ENCODE results near the gene TTC12. TPM values are rescaled to one million over a fixed set of nuclear protein-coding genes. Genes with fewer than 3 reads are reported as not detected.
A peak's percentile ranks its signal among the peaks of the same experiment; 100 is the strongest.
"Not testable (repeated sequence)": the region's sequence is repeated elsewhere in the genome, so short reads cannot be mapped to it uniquely, and the experiment has no call there.

The TTC12 gene
- total RNA-seq, 1 donor from 2014 or later: 1.6 TPM

DNA sequence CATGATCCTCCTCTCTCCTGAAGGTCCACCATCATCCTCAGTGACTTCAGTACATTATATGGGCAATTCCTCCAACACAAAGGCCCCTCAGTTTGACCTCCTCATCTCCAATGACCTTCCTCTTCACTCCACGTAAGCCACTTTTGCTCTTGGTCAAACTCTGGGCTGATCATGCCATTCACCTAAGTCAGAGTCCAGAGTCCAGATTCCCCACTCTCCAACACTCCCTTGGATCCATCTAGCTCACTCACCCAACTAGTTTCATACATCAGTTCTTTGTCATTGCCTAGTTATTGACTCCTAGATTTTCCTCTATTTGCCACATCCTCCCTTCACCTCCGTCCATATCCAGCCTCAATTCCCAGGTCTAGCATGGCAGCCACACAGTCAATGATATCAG, 30.5 kb upstream of the TTC12 start:
- FAIRE-seq (no peak), DNase-seq (ENCODE audit: low spot score in 2 of 2) (no peak)

DNA sequence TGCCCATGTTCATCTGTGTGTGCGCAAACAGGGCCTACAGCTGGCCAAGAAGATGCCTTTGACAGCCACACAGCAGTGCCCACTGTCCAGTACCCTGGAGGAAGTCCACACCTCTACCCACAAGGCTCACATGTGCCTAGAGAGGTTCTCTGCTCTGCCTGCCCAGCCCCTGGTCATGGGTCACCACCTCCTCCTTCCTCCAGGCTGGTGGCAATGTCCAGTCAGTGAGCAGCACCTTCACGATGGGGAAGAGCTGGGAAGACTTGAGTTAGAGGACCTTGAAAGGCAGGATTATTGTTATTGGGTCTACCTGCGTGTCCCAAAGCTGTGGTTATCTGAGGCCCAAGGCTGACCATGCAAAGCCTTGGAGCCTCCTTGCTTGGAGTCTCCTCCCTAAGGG, 28.4 kb upstream of the TTC12 start:
- FAIRE-seq (no peak), DNase-seq (ENCODE audit: low spot score in 2 of 2) (no peak)

DNA sequence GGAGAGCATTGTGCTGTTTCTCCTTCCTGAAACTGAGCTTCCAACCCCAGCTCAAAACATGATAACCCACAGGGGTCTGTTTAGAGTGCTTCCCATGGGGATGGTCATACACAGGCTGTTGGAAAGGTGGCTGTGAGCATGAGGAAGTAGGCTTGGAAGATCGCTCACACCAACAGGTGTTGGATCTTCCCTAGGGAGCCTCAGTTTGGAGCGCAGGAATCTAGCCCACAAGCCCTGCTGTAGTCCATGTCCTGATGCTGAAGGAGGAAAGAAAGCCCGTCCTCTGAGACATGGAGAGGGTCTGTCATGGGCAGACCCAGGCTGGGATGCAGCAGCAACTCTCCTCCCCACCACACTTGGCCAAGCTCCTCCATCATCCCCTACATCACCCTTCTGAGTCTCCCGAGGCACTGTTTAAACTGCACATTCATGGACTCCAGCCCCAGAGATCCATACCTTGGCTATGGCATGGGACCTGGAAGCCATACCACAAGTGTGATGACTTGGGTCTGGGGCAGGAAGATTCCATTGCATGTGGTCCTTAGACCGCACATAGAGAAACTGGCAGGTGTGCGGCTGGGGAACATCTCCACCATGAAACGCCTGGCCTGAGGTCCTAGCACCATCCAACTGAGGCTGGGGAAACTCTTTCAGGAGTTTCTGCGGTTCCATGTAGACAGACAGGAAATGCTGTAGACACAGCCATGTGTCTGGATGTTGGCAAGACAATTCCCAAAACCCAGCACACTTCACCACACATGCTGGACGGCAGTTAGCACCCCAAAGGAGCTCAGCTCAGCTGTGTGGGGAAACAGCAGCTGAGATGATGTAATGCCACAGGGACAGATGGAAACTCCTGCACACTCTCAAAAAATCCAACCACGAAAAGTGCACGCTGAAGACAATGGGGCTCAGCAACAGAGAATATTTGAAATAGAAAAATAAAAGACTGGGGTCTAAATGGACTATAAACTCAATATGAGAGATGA, 27.6 kb upstream of the TTC12 start:
- no peak for DNase-seq (ENCODE audit: low spot score in 2 of 2)
- FAIRE-seq: no peak

DNA sequence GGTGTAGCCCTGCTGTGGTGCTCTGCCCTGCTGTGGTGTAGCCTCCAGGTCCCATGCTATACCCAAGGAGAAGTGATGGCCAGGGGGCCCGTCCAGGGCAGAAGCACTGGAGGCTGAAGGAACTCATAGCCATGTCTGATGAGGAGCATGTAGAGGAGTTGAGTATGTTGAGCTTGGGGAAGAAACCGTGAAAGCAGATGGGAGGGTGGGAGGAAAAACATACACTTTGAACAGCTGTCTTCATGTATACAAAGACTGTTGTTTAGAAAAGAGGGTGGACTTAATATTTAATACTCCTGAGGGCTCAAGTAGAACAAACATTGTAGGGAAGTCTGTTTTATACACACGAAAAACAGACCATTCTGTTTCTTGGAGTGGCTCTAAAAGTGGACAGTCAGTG, 26.6 kb upstream of the TTC12 start:
- DNase-seq (ENCODE audit: low spot score in 2 of 2): no peak
- FAIRE-seq: no peak

DNA sequence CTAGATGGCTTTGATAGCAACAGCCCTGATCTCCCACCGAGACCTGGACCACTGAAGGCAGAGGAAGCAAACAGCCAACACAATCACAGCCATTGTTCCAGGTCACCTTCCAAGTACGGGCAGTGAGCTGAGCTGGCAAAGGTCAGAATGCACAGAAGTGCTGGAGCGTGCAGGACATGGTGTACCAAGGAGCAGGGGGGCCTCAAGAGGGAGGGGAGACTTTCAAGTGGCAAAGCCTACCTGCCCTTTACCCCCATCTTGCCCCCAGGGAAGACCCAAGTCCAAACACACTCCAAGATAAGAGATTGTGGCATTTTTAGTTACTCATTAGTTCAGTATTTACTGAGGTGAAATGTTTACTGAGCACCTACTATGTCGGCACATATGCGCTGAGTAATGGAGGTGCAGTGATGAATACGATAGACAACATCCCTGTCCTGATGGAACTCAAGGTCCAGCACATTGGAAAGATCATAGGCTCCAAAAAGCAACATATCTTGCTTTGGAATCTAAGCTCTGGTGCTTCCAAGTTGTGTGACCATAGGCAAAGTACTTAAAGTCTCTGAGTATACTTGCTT, 26.0 kb upstream of the TTC12 start:
- DNase-seq (ENCODE audit: low spot score in 2 of 2): no peak
- FAIRE-seq: no peak

DNA sequence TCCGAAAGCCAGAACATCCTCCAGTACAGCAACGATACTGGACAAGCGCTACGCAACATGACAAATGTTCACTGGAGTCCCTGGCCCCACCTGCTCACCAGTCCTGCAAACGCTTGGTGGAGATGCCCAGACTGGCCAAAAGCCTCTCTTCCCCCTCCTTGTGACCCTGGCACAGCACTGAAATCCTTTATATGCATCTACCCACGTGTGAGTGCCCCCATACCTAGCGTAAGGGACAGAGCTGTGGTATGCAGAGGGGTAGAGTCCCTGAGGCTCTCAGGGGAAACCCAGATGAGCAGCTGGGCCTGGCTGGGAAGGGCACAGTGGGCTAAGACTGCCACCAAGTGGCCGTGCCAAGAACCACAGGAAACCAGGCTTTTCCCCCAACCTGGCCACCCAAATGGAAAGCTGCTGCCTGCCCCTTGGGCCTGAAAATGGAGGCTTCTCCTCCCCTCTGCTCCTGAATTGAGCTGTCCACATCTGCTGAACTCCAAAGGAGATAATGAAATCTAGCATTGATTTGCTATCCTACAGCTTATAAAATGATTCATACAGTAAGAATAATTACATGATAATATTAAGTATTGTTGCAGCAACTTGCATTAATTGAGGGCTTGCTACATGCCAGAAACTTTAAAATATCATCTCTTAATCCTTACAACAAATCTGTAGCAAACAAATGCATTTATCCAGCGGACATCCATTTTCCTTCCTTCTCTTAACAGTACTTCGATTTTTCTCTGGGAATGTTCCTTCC, 24.8 kb upstream of the TTC12 start:
- FAIRE-seq: no peak
- DNase-seq (ENCODE audit: low spot score in 2 of 2): peak in 1 of 2 donors; percentile 69

DNA sequence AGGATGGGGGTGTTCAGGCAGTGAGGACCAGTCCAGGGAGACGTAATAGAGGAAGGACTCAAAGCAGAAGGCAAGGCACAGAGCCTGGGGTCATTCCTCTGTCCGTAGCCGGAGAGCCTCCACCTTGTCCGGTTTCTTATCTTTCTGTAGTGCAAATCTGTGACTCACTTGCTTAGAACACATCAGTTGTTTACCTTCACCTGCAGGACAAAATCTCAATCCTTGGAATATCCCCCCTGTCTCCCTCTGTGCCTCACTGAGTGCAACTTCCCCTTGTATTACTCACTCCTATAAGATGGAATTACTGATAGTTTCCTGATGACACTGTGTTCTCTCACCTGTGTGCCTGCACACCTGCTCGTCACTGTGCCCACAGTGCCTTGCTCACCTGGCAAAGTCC, 20.4 kb upstream of the TTC12 start:
- DNase-seq (ENCODE audit: low spot score in 2 of 2) (no peak), FAIRE-seq (no peak)

DNA sequence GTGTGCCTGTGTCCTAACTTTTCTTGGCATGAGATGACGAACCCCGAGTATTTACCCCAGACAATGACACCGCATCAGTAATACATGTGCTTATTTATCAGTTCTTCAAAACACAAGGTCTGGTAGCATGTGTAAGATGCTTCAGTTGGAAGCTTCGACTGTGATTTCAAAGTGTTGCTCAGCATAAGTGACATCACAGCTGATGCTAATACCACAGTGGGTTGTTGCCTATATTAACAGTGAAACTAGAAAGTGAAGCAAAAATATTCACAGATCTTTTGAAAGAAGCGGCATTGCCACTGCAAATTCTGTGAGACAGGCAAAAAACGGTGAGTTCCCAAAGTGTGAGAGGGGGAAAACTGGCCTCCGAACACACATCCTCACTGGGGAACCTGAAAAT, 18.4 kb upstream of the TTC12 start:
- DNase-seq (ENCODE audit: low spot score in 2 of 2) (no peak), FAIRE-seq (no peak)

DNA sequence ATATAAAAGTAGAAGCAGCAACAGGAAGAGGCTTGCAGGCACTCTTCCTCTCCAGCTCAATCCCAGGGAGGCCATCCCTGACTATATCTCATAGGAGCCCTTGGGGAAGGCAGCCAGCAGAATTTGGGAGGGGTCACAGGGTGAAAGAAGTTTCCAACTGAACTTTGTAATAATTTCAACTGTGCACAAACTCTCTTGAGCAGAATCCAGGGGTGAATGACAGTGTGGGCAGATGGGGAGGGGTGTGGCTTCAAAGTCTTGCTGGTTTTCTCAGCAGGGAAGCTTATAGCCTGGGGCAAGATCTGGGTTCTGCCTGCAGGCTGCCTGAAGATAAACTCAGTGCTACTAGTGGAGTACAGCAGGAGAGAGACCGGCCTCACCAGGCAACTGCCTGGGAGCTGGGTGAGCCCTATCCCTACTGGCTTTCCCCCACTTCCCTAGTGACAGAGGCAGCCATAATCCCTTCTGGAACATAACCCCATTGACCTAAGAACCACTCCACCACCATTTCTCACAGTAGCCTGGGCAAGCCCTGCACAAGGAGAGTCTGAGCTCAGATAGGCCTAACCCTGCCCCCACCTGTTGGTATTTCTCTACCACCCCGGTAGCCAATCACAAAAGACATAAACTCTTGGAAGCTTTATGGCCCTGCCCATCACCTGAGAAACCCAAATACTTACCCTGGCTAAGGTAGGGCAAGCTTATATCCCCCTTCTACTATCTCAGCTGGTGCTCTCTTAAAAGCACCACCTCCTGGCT, 17.8 kb upstream of the TTC12 start:
- DNase-seq (ENCODE audit: low spot score in 2 of 2) (no peak), FAIRE-seq (no peak)

DNA sequence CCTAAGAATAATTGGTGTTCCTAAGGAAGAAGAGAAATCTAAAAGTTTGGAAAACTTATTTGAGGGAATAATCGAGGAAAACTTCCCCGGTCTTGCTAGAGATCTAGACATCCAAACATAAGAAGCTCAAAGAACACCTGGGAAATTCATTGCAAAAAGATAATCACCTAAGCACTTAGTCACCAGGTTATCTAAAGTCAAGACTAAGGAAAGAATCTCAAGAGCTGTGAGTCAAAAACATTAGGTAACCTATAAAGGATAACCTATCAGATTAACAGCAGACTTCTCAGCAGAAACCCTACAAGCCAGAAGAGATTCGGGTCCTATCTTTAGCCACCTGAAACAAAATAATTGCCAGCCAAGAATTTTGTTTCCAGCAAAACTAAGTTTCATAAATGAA, 15.9 kb upstream of the TTC12 start:
- not testable (repeated sequence) for DNase-seq (ENCODE audit: low spot score in 2 of 2); FAIRE-seq

DNA sequence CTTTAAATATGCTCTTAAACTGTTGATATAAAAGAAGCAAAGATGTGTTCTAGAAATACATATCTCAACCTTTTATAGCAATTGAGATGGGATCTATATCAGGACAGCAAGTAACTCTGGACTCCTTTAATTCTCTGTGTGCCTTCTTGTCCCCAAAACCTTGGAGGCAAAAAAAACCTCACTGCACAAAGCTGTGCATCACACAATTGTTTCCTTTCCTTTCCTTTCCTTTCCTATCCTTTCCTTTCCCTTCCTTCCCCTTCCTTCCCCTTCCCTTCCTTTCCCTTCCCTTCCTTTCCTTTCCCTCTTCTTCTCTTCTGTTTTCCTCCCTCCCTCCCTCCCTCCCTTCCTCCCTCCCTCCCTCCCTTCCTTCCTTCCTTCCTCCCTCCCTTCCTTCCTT, 9.5 kb upstream of the TTC12 start:
- FAIRE-seq (no peak), DNase-seq (ENCODE audit: low spot score in 2 of 2) (no peak)

DNA sequence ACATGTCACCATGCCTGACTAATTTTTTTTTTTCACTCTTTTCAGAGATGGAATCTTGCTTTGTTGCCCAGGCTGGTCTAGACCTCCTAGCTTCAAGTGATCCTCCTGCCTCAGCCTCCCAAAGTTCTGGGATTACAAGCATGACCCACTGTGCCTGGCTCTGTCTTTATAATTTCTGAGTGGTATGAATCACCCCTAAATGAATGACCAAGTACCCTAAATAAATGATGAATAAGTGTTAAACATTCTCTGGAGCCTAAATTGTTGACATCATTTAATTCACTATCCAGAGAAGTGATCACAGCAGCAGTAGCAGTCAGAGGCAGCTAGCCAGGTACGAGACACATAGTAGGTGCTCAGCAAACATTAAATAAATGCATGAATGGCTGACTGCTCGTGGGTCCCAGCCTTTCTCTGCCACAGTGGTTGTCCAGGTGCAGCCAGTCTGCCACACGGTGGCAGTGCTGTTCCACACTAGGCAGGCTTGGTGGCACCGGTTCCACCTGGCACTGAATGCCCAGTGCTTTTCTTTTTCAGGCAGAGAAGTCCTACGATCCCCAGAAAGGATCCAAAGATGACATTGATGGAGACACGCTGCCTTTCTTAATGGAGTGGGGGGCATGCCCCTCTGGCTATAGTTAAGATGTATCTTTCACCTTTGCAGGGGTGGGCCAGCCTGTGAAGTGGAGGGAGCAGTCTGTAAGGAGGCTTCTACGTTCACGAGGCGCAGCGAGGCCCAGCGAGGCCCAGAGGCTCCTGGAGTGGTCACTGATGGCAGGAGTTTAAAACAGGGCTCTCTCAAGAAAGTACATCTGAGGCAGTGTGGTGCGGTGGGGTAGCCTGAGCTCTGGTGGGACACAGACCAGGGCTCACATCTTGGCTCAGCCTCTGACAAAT, 8.7 kb upstream of the TTC12 start:
- DNase-seq (ENCODE audit: low spot score in 2 of 2) (peak; percentile 53 to 72), FAIRE-seq (no peak)

DNA sequence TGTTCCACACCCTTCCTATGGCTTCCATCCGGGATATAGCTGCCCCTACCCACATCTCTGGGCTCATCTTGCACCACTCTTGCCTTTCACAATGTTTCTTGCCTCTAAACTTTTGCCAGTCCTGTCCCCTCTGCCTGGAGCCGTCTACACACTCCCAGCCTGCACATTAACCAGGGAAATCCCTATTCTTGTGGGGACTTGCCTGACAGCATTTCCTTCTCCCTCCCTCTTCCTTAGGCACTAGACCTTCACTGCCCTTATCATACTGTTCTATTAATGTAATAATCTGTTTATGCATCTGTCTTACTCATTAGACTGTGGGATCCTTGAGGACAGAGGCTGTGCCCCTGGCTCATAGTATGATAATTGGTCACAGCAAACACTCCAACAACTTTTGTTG, 5.8 kb upstream of the TTC12 start:
- FAIRE-seq (no peak), DNase-seq (ENCODE audit: low spot score in 2 of 2) (no peak)

DNA sequence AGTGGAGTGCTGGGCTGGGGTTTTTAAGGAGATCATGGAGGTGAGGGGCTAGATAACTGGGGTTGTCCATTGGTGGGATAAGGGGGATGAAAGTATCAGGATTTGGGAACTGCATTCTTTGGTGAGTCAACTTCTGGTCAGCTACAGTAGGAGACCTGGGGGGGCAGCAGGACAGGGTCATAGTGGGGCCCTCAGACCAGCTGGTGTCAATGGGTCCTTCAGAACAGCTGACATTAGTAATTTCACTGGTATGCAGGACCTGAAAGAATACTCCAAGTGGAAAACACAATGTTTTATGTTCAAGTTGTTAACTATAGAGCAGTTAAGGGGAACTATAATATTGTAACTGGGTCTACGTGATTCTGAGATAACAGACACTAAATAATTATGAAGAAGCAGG, 2.8 kb upstream of the TTC12 start:
- FAIRE-seq: no peak
- DNase-seq (ENCODE audit: low spot score in 2 of 2): no peak

DNA sequence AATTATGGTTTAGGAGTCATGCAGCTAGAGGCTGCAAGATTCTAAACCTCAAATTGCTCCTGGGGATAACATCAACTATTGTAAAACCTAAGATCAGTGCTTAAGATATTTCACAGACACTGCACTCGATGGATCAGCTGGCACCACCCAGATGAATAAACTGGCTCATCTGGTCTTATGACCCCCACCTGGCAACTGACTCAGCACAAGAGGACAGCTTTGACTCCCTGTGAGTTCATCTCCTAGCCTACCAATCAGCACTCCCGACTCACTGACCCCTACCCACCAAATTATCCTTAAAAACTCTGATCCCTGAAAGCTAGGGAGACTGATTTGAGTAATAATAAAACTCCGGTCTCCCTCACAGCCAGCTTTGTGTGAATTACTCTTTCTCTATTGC, 782 bp upstream of the TTC12 start:
- DNase-seq (ENCODE audit: low spot score in 2 of 2) (no peak), FAIRE-seq (no peak)

DNA sequence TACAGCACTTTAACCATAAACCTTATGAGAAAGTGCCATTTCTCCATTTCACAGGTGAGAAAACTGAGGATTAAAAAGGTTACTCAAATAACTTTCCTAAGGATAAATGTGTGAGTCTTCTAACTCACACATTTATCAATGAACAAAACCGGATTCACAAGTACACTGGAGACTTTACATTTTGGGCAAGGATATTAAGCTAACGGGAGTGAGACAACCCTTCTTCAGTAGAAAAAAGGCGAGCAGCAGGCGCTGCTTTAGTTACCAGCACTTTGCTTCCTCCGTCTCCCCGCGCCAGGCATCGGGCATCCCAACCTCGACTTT, 356 bp upstream of the TTC12 start:
- no peak for FAIRE-seq
- no peak for DNase-seq (ENCODE audit: low spot score in 2 of 2)

DNA sequence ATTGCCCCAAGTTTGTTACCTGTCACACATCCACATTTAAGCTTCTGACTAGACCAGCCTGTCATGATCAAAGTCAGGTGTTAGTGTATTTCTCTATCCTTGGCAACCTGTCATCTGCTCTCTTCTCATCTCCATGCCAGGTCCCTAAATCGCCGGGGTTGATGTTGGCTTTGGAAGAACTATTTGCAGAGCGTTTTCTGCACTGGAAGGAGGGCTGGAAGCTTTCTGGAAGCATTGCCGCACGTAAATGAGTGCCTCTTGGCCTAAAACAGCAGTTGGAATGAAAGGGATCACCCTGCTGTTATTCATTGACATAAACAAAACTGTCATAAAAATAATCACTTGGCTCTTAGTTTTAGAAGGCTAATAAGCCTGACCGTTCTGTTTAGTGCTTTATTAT, 1.4 kb downstream of the TTC12 start:
- DNase-seq (ENCODE audit: low spot score in 2 of 2): no peak

DNA sequence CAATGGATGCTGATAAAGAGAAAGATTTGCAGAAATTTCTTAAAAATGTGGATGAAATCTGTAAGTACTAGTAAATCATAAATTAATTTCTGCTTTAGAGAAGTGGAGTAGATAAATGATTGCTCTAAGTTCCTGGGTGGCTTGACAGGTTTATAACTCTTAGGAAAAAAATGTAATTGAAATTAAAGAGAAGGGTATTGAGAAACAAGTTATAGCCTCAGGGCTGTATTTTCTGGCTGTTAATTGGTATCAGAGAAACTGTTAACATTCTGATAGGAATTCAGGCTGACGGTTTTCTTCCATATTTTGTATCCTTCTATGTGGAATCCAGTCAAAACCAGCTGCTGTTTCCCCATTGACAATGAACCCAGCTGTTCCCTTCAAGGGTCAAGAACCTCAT, 1.9 kb downstream of the TTC12 start:
- FAIRE-seq (no peak), DNase-seq (ENCODE audit: low spot score in 2 of 2) (no peak)

More for the DNA sequence above, 1.4 kb downstream of the TTC12 start:
- FAIRE-seq: no peak

DNA sequence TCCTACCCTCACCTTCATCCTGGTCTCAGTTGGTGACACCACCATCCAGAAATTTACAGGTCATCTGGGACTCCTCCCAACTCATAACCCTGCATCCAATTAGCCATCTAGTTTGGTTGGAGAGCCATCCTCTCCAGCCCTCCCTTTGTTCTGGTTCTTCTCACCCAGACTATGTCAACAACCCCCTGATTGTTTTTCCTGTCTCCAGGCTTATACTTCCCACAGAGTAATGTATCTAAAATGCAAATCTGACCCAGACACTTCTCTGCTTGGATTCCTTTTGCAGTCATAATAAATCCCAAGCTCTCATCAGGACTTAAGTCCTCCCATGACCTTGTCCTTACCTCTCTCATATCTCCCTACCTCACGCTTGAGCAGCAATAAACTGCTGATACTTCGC, 3.0 kb downstream of the TTC12 start:
- DNase-seq (ENCODE audit: low spot score in 2 of 2): no peak
- FAIRE-seq: no peak

DNA sequence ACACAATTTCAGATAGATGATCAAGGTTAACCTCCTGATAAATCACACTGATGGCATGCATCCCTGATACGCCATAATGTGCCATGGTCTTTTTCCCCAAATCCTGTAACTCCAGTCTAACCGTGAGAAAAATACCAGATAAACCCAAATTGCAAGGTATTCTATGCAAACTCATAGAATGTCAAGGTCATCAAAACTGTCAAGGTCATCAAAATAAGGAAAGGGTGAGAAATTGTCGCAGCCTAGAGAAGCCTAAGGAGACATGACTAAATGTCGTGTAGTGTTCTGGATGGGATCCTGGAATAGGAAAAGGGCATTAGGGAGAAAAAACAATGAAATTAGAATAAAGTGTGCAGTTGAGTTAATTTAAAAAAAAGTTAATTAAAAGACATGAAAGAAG, 4.7 kb downstream of the TTC12 start:
- no peak for DNase-seq (ENCODE audit: low spot score in 2 of 2)
- FAIRE-seq: no peak

All from frontal cortex (tissue), 4 donors.